ENCODE data around the gene AQR. TPM values are rescaled to one million over a fixed set of nuclear protein-coding genes. Genes with fewer than 3 reads are reported as not detected.

The AQR gene
- total and polyA plus RNA-seq, 2 of the 4 experiments (the other 2 are of a cell fraction) = 17.9 to 29.6 TPM

GRCh38 chr15:34986771-34987480 lies 17.4 kb upstream of the AQR start:
- Histone ChIP-seq H4K91ac (ENCODE audit: insufficient read depth, low read depth, low read length) (no peak overlapping the region), H3K14ac (replicated peaks; ENCODE audit: low read depth, low read length) (no peak overlapping the region), H3K27ac (ENCODE audit: insufficient read depth, low read length) (no peak overlapping the region), H3K9me3 (ENCODE audit: control insufficient read depth, insufficient read depth, low read length) (no peaks in the 10 kb centered on the region), H3K23ac (ENCODE audit: low read depth, low read length) (peak overlapping the region; percentile 41; the same call in 1 of the 2 replicates), H3K27me3 (ENCODE audit: control insufficient read depth, insufficient read depth, low read length) (no peaks in the 10 kb centered on the region), H3K4me3 (ENCODE audit: insufficient read depth, low read depth, low read length) (peak overlapping the region; percentile 82), H3K4me2 (ENCODE audit: low read depth, low read length) (peak overlapping the region; percentile 100), H2BK15ac (ENCODE audit: low read depth, low read length) (no peak overlapping the region), H2AK9ac (replicated peaks; ENCODE audit: low read depth, low read length, poor library complexity) (no peak overlapping the region), H4K8ac (ENCODE audit: low read depth in 2 of 2, low read length in 2 of 2) (peak overlapping the region in 1 of 2 experiments; percentile 21; a peak in 2 of 4 replicates), H2BK20ac (ENCODE audit: low read depth, low read length) (no peak overlapping the region), H2BK5ac (ENCODE audit: low read depth, low read length, poor library complexity, severe bottlenecking) (no peak overlapping the region), H3K56ac (ENCODE audit: extremely low read depth, insufficient read depth, low read length) (no peak overlapping the region), H4K5ac (ENCODE audit: low read depth, low read length) (peak overlapping the region; percentile 67; the same call in 1 of the 2 replicates), H3K36me3 (ENCODE audit: control insufficient read depth, insufficient read depth, low read length) (peaks cover 8% of the 10 kb centered on the region), H3K18ac (ENCODE audit: low read depth, low read length) (no peak overlapping the region), H3K4me1 (ENCODE audit: control insufficient read depth, insufficient read depth, low read length) (peaks cover 5% of the 10 kb centered on the region), H2AK5ac (ENCODE audit: low read depth, low read length) (no peak overlapping the region), H3K4ac (ENCODE audit: low read depth, low read length) (no peak overlapping the region), H4K20me1 (ENCODE audit: insufficient read depth, low read length) (peaks cover 9% of the 10 kb centered on the region; the same call in 1 of the 2 replicates), H2AFZ (replicated peaks; ENCODE audit: low read length, poor library complexity) (no peak overlapping the region), H2BK120ac (ENCODE audit: low read depth, low read length) (no peak overlapping the region), H3K79me1 (ENCODE audit: low read depth in 1 of 2, low read length in 2 of 2) (peaks cover 5 to 26% of the 10 kb centered on the region in 2 experiments; a peak in 3 of 4 replicates), H3K9me1 (ENCODE audit: insufficient read depth, low read length) (0 out of 2 replicates have a peak, but pooled peaks cover 2% of the 10 kb centered on the region), H3K9ac (ENCODE audit: low read depth, low read length) (peak overlapping the region; percentile 93)
- WGBS, 2 experiments (ENCODE audit: extremely low coverage in 2 of 2, insufficient read length in 1 of 2) = no CpG with 5 or more reads among the region's 9 CpGs
- BruUV-seq (replicated peaks) = no TSS peak
- dilution Hi-C loops (cut with HindIII; ENCODE audit: low sequenced_read_pairs, unreplicated experiment) (no loop called here), intact Hi-C loops (cut with micrococcal nuclease) (loop anchor here (5.0 kb wide), 1 partner anchor 80 kb away; no protein-coding TSS in a partner anchor), in situ Hi-C loops (cut with MboI; ENCODE audit: low sequenced_read_pairs) (no loop called here)
- POLR2A ChIA-PET (ENCODE audit: unreplicated experiment) = interaction anchor here (0.6 kb wide), 1 partner anchor 23 kb away, joined by 3 read pairs; no protein-coding TSS in a partner anchor
- CTCF ChIA-PET = no interaction called here
- no peak for TF ChIP-seq MAFK (IDR thresholded peaks at IDR 0.05; ENCODE audit: low read depth, low read length)
- no peak for TF ChIP-seq BHLHE40 (IDR thresholded peaks at IDR 0.05; ENCODE audit: low read depth, low read length)
- TF ChIP-seq RCOR1 (IDR thresholded peaks at IDR 0.05; ENCODE audit: insufficient replicate concordance, low read length) = no peak
- no peak for TF ChIP-seq MAZ (IDR thresholded peaks at IDR 0.05; ENCODE audit: borderline replicate concordance, low read depth, low read length)
- TF ChIP-seq CEBPB (IDR thresholded peaks at IDR 0.05; ENCODE audit: low read depth, low read length) = no peak
- no peak for TF ChIP-seq NFE2L2 (IDR thresholded peaks at IDR 0.05; ENCODE audit: low read depth, low read length)
- no peak for TF ChIP-seq MXI1 (IDR thresholded peaks at IDR 0.05; ENCODE audit: borderline replicate concordance, low read depth, low read length)
- no peak for TF ChIP-seq ELK1 (IDR thresholded peaks at IDR 0.05; ENCODE audit: borderline replicate concordance, low read depth, low read length)
- no peak for TF ChIP-seq USF2 (IDR thresholded peaks at IDR 0.05; ENCODE audit: low read depth, low read length)
- DNase-seq = no peak
- no peak for ATAC-seq (ENCODE audit: low read depth)

All from IMR-90 (cell line).